Stimulated activated CD4-positive, alpha-beta T cell treated with anti-CD3 and anti-CD28 coated beads, Interleukin-15, amount 100 ng/mL, for 1 hour (primary cell): ENCODE data around the gene SH2D3C.

Source experiments
- DNase-seq, 2 donors: peaks; one replicate each; pipeline ENCODE4 v3.0.0-alpha.2; 2020; ENCODE audit warnings: low read depth in 1 of 2, low spot score in 1 of 2

The SH2D3C gene

DNA sequence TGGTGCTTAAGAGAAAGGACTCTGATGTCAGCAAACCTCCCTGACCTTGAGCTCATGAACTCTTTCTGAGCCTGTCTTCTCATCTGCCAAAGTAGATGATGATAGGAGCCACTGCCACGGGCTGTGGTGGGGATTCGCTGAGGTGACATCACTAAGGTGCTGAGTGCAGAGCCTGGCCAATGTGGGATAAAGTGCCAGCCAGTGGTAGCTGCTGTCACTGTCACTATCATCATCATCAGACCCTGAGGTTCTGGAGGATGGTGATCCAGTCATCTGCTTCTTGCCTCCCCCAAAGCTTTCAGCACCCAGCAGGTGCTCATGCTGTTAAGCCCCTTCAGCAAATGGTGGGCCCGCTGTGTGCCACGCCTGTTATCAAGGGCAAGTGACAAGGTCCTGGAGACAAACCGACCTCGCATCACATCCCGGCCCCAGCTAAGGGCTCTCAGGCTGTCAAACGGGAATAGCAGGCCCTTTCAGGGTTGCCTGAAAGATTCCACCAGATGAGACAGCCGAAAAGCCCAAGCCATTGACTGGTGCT is 30.6 kb upstream of the SH2D3C start:
- DNase-seq: no peak

DNA sequence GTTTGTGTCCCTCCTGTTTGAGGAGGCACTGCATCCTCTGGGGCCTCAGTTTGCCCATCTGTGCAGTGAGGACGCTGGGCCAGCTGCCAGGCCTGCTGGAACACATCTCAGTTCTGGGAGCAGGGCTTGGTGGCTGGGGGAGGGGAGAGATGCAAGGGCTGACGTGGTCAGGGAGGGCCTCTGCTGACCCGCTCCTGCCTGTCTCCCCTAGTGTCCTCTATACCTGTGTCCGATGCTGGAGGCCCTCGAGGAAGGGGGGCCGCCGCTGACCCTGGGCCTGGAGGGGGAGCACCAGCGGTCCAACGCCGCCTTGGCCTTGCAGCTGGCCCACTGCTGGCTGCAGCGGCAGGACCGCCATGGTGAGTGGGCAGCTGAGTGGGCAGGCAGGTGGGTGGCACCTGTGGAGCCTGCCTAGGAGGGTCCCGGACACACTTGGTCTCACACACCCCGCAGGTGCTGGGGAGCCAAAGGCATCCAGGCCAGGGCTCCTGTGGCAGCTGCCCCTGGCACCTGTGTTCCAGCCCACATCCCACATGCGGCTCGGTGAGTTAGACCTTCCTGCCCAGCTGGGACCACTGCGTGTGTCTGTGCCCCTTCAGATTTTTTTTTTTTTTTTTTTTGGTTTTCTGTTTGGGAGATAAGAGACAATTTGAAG is 30.0 kb upstream of the SH2D3C start:
- no peak for DNase-seq

- DNase-seq: no peak
Measured at GRCh38 chr9:127806871-127807270, 28.4 kb upstream of the SH2D3C start.

DNA sequence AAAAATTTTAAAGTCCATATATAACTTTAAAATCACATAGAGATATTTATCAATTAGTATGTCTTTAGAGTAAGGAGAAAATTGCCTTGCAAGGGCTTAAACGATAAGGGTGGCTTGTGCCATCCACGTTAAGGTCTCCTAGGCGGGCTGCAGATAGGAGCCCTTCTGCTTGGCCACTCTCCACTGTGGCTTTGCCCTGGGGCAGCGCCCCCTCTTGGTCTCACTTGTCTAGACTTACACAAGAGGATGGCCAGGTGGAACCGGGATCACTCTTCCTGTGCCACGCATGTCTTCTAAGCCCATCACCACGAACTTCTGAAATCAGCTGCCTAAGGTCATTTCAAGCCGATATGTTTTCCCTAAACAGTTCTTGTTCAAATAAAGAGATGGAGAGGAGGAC is 27.2 kb upstream of the SH2D3C start:
- no peak for DNase-seq

GRCh38 chr9:127803507-127804352 is 25.3 kb upstream of the SH2D3C start:
- no peak for DNase-seq

GRCh38 chr9:127802576-127803443 is 24.3 kb upstream of the SH2D3C start, which contains the start of gene FPGS:
Gene FPGS, plus strand, starts transcription at chr9:127802882. Its CDS starts 43 bp downstream, at chr9:127802925.
- DNase-seq: peak; percentile 67 to 75

DNA sequence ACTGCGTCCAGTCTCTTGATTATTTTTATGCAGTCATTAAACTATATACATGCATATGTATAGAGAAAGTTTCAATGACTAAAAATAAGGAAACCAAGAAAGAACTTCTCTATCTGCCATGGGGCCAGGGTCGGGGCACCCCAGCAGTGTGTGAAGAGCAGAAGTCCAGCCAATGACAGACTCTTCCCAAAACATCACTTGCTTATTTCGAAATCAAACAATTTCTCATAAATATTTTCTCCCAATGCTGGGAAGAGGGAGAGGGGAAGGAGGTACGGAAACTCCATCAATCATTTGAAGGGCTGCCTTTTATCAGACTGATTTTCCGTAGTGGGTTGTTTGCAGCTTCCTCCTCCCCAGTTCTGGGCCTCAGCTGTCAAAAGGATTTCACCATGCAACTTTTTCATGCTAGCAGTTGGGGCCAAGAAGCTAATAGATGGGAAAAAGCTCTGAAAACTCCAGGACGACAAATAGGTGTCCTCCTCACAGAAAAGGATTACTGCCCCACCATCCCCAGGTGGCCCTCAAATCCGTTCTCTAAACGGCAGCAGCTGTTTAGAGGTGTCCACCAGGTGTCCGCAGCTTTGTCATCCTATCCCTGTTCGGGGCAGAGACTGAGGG is 23.6 kb upstream of the SH2D3C start:
- DNase-seq: no peak

DNA sequence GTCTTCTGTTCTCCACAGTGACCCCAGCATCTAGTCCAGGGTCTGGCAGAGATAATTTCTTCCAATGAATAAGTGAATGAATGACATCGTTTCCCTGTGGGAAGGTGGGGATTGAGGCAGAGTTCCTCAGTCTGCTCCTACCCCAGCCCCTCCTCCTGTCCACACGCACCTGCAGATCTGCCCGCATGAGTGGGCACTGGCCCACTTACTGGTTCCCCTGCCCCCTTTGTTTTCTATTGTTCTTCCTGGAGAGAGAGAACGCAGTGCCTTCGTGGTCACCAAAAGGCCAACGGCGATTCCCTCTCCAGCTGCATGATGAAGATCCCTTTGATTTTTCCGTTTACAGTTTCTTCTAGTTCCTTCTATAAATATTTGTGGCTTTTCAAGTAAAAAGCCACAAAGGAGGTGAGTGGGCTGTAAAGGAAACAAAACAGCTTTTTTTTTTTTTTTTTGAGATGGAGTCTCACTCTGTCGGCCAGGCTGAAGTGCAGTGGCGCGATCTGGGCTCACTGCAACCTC is 18.4 kb upstream of the SH2D3C start:
- DNase-seq: no peak

GRCh38 chr9:127796225-127796813 is 17.9 kb upstream of the SH2D3C start:
- DNase-seq: no peak

GRCh38 chr9:127794001-127794791 is 15.7 kb upstream of the SH2D3C start:
- no peak for DNase-seq

DNA sequence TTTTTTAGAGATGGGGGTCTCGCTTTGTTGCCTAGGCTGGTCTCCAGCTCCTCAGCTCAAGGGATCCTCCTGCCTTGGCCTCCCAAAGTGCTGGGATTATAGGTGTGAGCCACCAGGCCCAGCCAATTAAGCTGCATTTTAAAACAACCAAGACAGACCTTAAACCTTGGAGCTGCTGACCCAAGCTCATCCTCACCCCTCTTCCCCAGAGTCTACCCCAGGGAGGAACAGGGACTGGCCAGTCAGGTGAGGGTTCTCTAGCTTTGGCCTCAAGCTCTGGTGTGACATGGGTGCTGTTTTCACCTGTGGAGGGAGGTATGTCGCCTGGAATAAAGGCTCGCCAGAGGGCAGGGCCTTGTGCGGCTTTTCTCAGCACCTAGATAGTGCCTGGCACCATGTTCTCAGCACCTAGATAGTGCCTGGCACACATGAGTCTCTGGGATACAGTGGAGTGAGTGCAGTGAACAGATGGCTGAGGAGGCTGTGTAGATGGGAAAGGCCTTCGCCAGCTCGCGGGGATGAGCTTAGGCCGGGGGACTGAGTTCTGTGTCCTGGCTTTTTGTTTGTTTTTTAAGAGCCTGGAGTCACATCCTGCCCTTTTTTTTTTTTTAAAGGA is 14.7 kb upstream of the SH2D3C start:
- DNase-seq: no peak

DNA sequence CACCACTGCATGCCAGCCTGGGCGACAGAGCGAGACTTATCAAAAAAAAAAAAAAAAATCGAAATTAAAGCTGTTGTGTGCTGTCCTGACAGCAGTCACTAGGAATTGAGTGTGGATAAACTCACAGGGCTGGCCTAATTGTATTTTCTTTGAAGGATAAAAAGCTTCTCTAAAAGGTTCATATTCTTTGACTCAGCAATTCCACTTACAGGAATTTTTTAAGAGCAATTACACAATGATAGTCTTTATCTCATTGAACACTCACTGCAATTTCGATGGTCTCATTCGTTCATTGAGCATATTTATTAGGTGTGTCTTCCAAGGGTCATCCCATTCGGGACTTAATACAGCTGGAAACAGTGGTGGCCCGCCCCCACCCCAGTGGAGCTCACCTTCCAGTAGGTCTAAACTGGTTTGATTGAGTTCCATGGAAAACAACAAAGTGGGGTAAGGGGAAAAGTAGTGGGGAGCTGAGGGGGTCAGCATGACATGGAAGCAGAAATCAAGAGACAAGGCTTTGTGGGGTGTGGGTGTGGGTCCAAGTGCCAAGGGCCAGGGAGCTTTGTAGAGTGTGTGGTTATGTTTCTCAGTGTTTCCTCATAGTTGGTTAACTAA is 14.1 kb upstream of the SH2D3C start:
- no peak for DNase-seq

GRCh38 chr9:127791085-127791484 is 12.6 kb upstream of the SH2D3C start:
- no peak for DNase-seq

DNA sequence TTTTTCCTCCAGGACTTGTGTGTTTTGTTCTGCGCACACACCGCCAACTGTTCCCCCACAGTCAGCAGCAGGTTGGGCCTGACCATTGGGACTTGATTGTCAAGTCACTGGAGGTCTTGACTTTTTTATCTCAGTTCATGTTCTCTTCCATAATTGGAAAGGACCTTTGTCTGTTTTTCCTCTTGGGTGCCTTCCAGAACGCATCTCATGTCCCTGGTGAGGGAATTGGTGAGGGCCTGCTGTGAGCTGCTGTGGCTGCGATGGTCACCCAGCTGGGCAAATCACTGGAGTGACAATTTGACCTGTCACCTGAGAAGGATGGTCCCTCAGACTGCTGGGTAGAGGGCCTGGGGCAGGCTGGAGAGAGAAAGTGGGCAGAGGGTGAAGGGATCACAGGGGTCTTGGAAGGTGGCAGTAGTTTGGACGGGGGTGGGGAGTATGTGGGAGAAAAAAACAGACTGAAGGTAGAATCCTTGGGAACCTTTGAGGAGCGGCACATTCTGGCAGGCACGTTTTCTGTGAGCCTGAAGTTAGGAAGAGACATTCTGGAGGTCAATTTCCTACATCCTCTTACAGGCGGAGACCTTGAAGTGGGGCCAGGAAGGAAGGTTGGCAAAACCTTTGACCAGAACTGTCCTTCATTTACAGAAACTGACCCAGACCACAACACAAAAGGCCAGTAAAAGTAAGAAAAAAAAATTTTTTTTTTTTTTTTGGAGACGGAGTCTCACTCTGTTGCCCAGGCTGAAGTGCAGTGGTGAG is 11.8 kb upstream of the SH2D3C start:
- DNase-seq: no peak

DNA sequence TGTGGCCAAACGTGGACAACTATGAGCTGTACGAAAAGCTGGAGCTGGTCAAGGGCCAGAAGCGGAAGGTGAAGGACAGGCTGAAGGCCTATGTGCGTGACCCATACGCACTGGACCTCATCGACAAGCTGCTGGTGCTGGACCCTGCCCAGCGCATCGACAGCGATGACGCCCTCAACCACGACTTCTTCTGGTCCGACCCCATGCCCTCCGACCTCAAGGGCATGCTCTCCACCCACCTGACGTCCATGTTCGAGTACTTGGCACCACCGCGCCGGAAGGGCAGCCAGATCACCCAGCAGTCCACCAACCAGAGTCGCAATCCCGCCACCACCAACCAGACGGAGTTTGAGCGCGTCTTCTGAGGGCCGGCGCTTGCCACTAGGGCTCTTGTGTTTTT is 10.7 kb upstream of the SH2D3C start:
- DNase-seq: no peak

DNA sequence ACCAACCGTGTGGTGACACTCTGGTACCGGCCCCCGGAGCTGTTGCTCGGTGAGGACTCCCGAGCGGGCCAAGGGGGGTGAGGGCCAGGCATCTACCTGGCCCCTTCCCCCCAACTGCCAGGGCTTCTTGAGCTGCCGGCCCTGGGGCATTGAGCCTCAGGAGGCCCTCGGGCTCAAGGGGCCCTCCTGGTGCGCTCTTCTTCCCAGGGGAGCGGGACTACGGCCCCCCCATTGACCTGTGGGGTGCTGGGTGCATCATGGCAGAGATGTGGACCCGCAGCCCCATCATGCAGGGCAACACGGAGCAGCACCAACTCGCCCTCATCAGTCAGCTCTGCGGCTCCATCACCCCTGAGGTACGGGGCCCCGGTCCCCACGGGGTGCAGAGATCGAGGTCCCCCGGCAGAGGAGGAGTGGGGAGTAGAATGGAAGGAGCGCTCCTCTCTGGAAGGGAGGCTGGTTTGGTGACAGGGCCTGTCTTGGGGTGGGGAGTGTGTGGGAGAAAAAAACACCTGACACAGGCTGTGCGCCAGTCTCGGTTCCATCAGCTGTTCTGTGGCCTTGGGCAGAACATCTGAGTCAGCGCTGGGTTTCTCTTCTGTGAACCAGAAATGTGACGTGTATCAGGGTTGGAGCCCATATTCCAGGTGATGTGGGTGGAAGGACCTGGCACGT is 10.0 kb upstream of the SH2D3C start:
- DNase-seq: no peak

- DNase-seq: no peak
Measured at GRCh38 chr9:127786773-127787104, 8.3 kb upstream of the SH2D3C start.
